HG03159 (cell line): ENCODE results near the gene WT1.
"Not testable (repeated sequence)": the region's sequence is repeated elsewhere in the genome, so short reads cannot be mapped to it uniquely, and the experiment has no call there.

ENCODE experiments used
- ATAC-seq: cut with Tn5 transposase; IDR thresholded peaks from one replicate; pipeline ENCODE4 v1.9.1; 2021; ENCODE audit warnings: mild to moderate bottlenecking, moderate library complexity; ENCODE audit not compliant: unreplicated experiment

Gene WT1

GRCh38 chr11:32388871-32389770, 46.2 kb downstream of the WT1 start:
- no peak for ATAC-seq

- no peak for ATAC-seq
Measured at GRCh38 chr11:32388365-32388764, 47.0 kb downstream of the WT1 start.

GRCh38 chr11:32387411-32387810, 47.9 kb downstream of the WT1 start:
- no peak for ATAC-seq

- no peak for ATAC-seq
Measured at GRCh38 chr11:32386770-32387377, 48.5 kb downstream of the WT1 start.

GRCh38 chr11:32385998-32386397, 49.3 kb downstream of the WT1 start:
- no peak for ATAC-seq

GRCh38 chr11:32382339-32383049, 52.8 kb downstream of the WT1 start:
- no peak for ATAC-seq

- ATAC-seq, result no peak
Measured at GRCh38 chr11:32381179-32381578, 54.2 kb downstream of the WT1 start.

- no peak for ATAC-seq
Measured at GRCh38 chr11:32379719-32380118, 55.6 kb downstream of the WT1 start.

GRCh38 chr11:32375826-32376225, 59.5 kb downstream of the WT1 start:
- no peak for ATAC-seq

GRCh38 chr11:32374261-32374711, 61.1 kb downstream of the WT1 start:
- ATAC-seq, result peak; percentile 77

- not testable (repeated sequence) for ATAC-seq
Measured at GRCh38 chr11:32369987-32370386, 65.4 kb downstream of the WT1 start.

GRCh38 chr11:32366666-32367065, 68.7 kb downstream of the WT1 start:
- ATAC-seq, result no peak

- ATAC-seq, result no peak
Measured at GRCh38 chr11:32365192-32365591, 70.1 kb downstream of the WT1 start.

- no peak for ATAC-seq
Measured at GRCh38 chr11:32358729-32359128, 76.6 kb downstream of the WT1 start.

- no peak for ATAC-seq
Measured at GRCh38 chr11:32353884-32354283, 81.5 kb downstream of the WT1 start.

GRCh38 chr11:32348502-32348901, 86.8 kb downstream of the WT1 start:
- ATAC-seq, result no peak

- no peak for ATAC-seq
Measured at GRCh38 chr11:32344946-32345345, 90.4 kb downstream of the WT1 start.

GRCh38 chr11:32343325-32344008, 91.9 kb downstream of the WT1 start:
- ATAC-seq, result no peak

GRCh38 chr11:32341620-32342613, 93.4 kb downstream of the WT1 start:
- ATAC-seq, result no peak

GRCh38 chr11:32340181-32340580, 95.2 kb downstream of the WT1 start:
- no peak for ATAC-seq
